Activated CD8-positive, alpha-beta T cell treated with anti-CD3 and anti-CD28 coated beads for 36 hours (primary cell): ENCODE results near the gene SCYGR2. TPM values are rescaled to one million over a fixed set of nuclear protein-coding genes. Genes with fewer than 3 reads are reported as not detected.

Experiments used
- ATAC-seq: fragments of 200-7000 bp; cut with Tn5 transposase; one replicate; pipeline ENCODE4 v1.10.0; 2021; ENCODE audit warnings: mild to moderate bottlenecking, moderate library complexity
- CTCF ChIA-PET: fragments of 350-600 bp; sonication (Branson Sonifier 250); formaldehyde crosslinking; loops from one replicate; lab custom pipeline; 2021; ENCODE audit warnings: antibody characterized with exemption; lab: Charles Lee
- POLR2A ChIA-PET: fragments of 350-600 bp; sonication (Branson Sonifier 250); formaldehyde crosslinking; loops from one replicate; lab custom pipeline; 2021; ENCODE audit warnings: antibody characterized with exemption; lab: Charles Lee
- DNase-seq: peaks from one replicate; pipeline ENCODE4 v3.0.0-alpha.2; 2020
- H3K27ac Mint-ChIP-seq: one replicate; pipeline ENCODE4 v1.8.0; 2021; ENCODE audit warnings: mild to moderate bottlenecking, mixed read lengths
- H3K27me3 Mint-ChIP-seq: one replicate; pipeline ENCODE4 v1.8.0; 2021; ENCODE audit warnings: mixed read lengths
- H3K36me3 Mint-ChIP-seq: one replicate; pipeline ENCODE4 v1.8.0; 2021; ENCODE audit warnings: low read depth, mixed read lengths
- H3K4me1 Mint-ChIP-seq: one replicate; pipeline ENCODE4 v1.8.0; 2021; ENCODE audit warnings: low read depth, mixed read lengths
- H3K4me3 Mint-ChIP-seq: one replicate; pipeline ENCODE4 v1.8.0; 2021; ENCODE audit warnings: mild to moderate bottlenecking, moderate library complexity, mixed read lengths
- H3K9me3 Mint-ChIP-seq: one replicate; pipeline ENCODE4 v1.8.0; 2021; ENCODE audit warnings: mixed read lengths
- CTCF ChIP-seq: fragments of 200-600 bp; IDR thresholded peaks from one replicate; pipeline ENCODE4 v1.8.0; 2022; ENCODE audit warnings: antibody characterized with exemption, mild to moderate bottlenecking
- intact Hi-C: fragments of 100-400 bp; cut with micrococcal nuclease; formaldehyde crosslinking; loops from one replicate; pipeline ENCODE4 v1.10.0; 2022
- total RNA-seq, 2 experiments: library from RNA; stranded (reverse); gene quantifications; one replicate each; pipeline ENCODE4 v1.2.3, GENCODE V29; 2021

Gene SCYGR2
- total RNA-seq, 2 experiments from 2014 or later = not detected

DNA sequence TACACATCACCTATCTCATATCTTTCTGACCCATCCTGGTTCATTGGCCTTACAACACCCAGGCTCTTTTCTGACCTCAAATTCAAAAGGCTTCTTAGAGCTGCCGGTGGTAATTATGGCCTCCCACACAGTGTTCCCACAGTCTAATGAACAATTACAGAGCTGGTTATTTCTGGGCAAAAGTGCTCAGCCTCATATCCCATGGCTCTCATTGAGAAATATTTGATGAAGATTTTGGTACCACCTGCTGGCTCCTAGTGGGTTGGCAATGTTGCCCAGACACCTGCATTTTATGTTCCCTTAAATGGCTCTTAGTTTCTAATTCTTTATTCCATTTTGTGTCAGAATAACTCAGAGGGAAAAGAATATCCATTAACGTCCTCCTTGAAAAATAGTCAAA, 20.1 kb upstream of the SCYGR2 start:
- peaks cover 8% of the 10 kb centered on the region for H3K9me3 Mint-ChIP-seq
- H3K4me3 Mint-ChIP-seq = no peak overlapping the region
- intact Hi-C loops = loop anchor here (10.0 kb wide), 1 partner anchor 174 kb away; no protein-coding TSS in a partner anchor
- no peak for ATAC-seq
- peaks cover 26% of the 10 kb centered on the region for H3K27me3 Mint-ChIP-seq
- H3K27ac Mint-ChIP-seq = no peak overlapping the region
- no peak for DNase-seq
- H3K4me1 Mint-ChIP-seq = no peaks in the 10 kb centered on the region
- H3K36me3 Mint-ChIP-seq = peaks cover 3% of the 10 kb centered on the region
- CTCF ChIA-PET = no interaction called here
- TF ChIP-seq CTCF = no peak
- POLR2A ChIA-PET = interaction anchor here (1.0 kb wide), 1 partner anchor 168 kb away, joined by 3 read pairs; no protein-coding TSS in a partner anchor

- no peak overlapping the region for H3K4me3 Mint-ChIP-seq
- ChIA-PET CTCF (no interaction called here), POLR2A (no interaction called here)
- ATAC-seq (no peak), DNase-seq (no peak)
- H3K27ac Mint-ChIP-seq = no peak overlapping the region
- no peak for TF ChIP-seq CTCF
- peaks cover 9% of the 10 kb centered on the region for H3K9me3 Mint-ChIP-seq
- no peaks in the 10 kb centered on the region for H3K4me1 Mint-ChIP-seq
- intact Hi-C loops = loop anchor here (10.0 kb wide), 1 partner anchor 175 kb away; no protein-coding TSS in a partner anchor
- peaks cover 3% of the 10 kb centered on the region for H3K36me3 Mint-ChIP-seq
- peaks cover 30% of the 10 kb centered on the region for H3K27me3 Mint-ChIP-seq
Observed at GRCh38 chr2:227579791-227580190, 18.9 kb upstream of the SCYGR2 start.

DNA sequence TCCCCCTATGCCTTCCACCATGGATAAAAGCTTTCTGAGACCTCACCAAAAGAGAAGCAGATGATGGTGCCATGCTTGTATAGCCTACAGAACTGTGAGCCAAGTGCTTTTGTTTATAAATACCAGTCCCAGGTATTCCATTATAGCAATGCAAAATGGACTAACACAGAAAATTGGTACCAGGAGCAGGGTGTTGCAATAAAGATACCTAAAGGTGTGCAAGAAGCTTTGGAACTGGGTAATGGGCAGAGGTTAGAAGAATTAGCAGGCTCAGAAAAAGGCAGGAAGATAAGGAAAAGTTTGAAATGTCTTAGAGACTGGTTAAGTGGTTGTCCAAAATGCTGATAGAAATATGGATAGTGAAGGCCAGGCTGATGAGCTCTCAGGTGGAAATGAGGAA, 16.3 kb upstream of the SCYGR2 start:
- DNase-seq (no peak), ATAC-seq (no peak)
- ChIA-PET POLR2A (no interaction called here), CTCF (no interaction called here)
- Mint-ChIP-seq H3K4me1 (no peaks in the 10 kb centered on the region), H3K36me3 (peaks cover 3% of the 10 kb centered on the region), H3K27me3 (peaks cover 25% of the 10 kb centered on the region), H3K27ac (no peak overlapping the region), H3K9me3 (peaks cover 9% of the 10 kb centered on the region), H3K4me3 (no peak overlapping the region)
- TF ChIP-seq CTCF = no peak
- intact Hi-C loops = no loop called here

DNA sequence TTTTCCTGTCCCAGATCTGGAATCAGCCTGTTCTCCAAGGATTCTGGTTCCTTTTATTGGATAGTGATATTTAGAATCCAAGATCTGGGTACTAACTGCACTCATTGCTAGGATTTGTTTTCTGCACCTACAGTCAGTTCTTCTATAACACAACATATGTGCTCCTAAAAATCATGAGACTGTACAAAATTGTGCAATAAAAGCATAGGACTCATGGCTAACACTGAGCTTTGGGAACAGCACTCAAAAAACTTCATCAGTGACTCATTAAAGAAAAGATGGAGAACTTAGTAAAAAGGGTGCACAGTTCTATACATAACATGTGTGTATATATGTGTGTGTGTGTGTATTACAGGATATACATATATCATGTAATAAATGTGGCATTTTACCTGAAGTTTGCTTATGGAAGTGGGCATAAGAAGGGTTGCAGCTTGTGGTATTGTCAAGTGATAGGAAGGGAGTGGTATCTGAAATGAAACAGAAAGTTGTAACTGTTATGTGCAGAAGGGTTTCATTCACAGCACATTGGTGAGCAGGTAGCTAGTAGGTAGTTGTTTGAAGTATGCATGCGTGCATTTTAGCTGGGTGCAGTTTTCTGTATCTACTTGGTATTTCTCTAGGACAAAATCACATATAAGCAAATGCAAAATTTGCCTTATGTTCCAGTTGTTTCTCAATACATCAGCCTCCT, 5.9 kb upstream of the SCYGR2 start:
- no peak for TF ChIP-seq CTCF
- no peak for ATAC-seq
- Mint-ChIP-seq H3K27me3 (peaks cover 26% of the 10 kb centered on the region), H3K4me1 (peaks cover 3% of the 10 kb centered on the region), H3K4me3 (no peak overlapping the region), H3K9me3 (peaks cover 1% of the 10 kb centered on the region), H3K36me3 (no peaks in the 10 kb centered on the region), H3K27ac (no peak overlapping the region)
- intact Hi-C loops = no loop called here
- no peak for DNase-seq
- ChIA-PET CTCF (no interaction called here), POLR2A (no interaction called here)

DNA sequence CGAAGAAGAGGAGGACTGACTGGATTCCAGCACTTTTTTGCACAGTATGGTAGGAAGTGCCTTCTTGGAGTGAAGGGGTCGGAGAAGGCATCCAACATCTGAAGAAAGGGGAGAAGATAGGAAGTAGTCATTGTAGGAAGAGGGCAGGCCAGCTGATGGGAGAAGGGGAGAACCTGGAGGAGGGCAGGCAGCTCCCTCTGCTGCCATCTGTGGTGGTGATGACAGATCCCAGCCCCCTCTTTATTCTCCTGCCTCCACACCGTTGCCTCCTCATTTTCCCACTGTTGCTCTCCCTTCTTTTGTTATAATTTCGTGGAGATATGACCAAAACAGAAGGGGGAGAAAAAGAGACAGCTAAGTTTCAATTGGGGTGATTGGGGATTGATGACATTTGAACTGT, 2.9 kb upstream of the SCYGR2 start:
- H3K36me3 Mint-ChIP-seq = no peaks in the 10 kb centered on the region
- H3K27ac Mint-ChIP-seq = no peak overlapping the region

More for the DNA sequence above, 2.9 kb upstream of the SCYGR2 start:
- ChIA-PET CTCF (no interaction called here), POLR2A (no interaction called here)
- ATAC-seq = no peak
- intact Hi-C loops = no loop called here
- TF ChIP-seq CTCF = no peak
- no peak overlapping the region for H3K4me3 Mint-ChIP-seq
- H3K4me1 Mint-ChIP-seq = peaks cover 3% of the 10 kb centered on the region
- no peak for DNase-seq
- H3K9me3 Mint-ChIP-seq = no peaks in the 10 kb centered on the region
- H3K27me3 Mint-ChIP-seq = peaks cover 25% of the 10 kb centered on the region
